ENCODE data around the gene SLC49A3. TPM values are rescaled to one million over a fixed set of nuclear protein-coding genes. Genes with fewer than 3 reads are reported as not detected.
"Not testable (repeated sequence)": the region's sequence is repeated elsewhere in the genome, so short reads cannot be mapped to it uniquely, and the experiment has no call there.

Gene SLC49A3
- total RNA-seq, 2 experiments from 2014 or later = 0.23 TPM; not detected in 1

DNA sequence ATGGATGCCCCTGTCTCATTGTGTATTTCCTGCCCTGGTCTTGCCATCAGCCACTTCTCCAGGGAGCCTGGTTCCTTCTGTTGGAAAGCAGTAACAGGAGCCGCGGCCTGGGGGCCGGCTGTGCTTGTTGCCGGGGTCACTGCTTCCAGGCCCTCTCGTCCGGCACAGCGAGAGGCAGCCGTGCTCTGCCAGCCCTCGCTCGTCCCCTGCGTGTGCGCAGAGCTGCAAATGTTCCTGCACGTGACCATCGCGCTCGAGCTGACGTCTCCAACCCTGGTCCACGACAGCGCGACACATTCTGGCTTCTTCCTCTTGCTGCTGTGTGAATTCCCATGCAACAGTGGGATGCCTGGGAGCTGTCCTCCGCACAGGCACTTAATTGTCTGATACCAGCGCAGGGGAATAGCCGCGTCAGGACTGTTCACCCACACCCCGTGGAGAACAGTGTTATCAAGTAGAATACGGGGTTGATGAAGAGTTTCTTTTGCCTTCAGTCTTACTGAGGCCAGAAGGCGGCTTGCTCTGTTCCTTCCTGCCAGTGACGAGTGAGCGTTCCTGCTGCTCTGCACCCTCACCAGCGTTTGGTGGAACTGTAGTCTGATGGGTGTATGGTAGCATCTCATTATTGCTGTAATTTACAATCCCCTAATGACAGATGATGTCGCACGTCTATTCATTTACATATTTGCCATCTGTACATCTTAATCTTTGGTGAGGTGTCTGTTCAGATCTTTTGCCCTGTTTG lies 51.2 kb downstream of the SLC49A3 start:
- ATAC-seq (no peak), DNase-seq (no peak)
- POLR2A ChIA-PET = no interaction called here
- TF ChIP-seq, protein P1, sequence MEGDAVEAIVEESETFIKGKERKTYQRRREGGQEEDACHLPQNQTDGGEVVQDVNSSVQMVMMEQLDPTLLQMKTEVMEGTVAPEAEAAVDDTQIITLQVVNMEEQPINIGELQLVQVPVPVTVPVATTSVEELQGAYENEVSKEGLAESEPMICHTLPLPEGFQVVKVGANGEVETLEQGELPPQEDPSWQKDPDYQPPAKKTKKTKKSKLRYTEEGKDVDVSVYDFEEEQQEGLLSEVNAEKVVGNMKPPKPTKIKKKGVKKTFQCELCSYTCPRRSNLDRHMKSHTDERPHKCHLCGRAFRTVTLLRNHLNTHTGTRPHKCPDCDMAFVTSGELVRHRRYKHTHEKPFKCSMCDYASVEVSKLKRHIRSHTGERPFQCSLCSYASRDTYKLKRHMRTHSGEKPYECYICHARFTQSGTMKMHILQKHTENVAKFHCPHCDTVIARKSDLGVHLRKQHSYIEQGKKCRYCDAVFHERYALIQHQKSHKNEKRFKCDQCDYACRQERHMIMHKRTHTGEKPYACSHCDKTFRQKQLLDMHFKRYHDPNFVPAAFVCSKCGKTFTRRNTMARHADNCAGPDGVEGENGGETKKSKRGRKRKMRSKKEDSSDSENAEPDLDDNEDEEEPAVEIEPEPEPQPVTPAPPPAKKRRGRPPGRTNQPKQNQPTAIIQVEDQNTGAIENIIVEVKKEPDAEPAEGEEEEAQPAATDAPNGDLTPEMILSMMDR (IDR thresholded peaks at IDR 0.05) = no peak
- H3K36me3 Mint-ChIP-seq (ENCODE audit: low read depth) = no peaks in the 10 kb centered on the region
- no peaks in the 10 kb centered on the region for H3K4me1 Mint-ChIP-seq (ENCODE audit: low read depth)
- H3K9me3 Mint-ChIP-seq = peaks cover under 1% of the 10 kb centered on the region
- no peak overlapping the region for H3K27ac Mint-ChIP-seq
- CTCF ChIA-PET = no interaction called here
- H3K27me3 Mint-ChIP-seq = peaks cover 8% of the 10 kb centered on the region
- H3K4me3 Mint-ChIP-seq = no peak overlapping the region
- intact Hi-C loops (cut with micrococcal nuclease) = no loop called here

DNA sequence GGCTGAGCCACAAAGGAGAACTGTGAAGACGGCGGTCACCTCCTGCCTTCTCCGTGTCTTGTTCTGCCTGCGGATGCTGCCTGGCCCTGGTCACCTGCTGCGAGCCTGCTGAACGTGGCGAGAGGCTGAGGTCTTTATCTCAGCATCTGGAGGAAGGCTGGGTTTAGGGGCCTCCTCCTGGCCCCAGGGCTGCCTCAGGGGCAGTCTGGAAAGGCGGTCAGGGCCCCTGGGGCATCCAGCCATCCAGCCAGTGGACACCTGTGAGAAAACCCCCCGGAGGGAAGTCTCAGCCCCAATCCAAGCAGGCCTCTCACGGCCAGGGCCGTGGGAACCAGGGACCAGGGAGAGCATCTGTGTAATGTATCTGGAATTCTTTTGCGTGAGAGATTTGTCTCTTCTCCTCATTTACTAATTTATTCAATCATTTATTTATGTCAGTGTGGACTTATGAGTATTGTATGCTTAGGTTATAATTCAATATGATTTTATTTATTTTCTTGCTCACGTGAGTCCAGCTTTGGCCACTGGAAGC lies 52.3 kb downstream of the SLC49A3 start:
- Mint-ChIP-seq H3K4me1 (ENCODE audit: low read depth) (no peaks in the 10 kb centered on the region), H3K27me3 (peaks cover 8% of the 10 kb centered on the region), H3K27ac (no peak overlapping the region), H3K4me3 (no peak overlapping the region), H3K9me3 (peaks cover 4% of the 10 kb centered on the region), H3K36me3 (ENCODE audit: low read depth) (no peaks in the 10 kb centered on the region)
- TF ChIP-seq, protein P1 (IDR thresholded peaks at IDR 0.05) = no peak
- intact Hi-C loops (cut with micrococcal nuclease) = no loop called here
- ATAC-seq = no peak
- no peak for DNase-seq
- POLR2A ChIA-PET = no interaction called here
- CTCF ChIA-PET = no interaction called here

GRCh38 chr4:635851-636627 lies 52.9 kb downstream of the SLC49A3 start:
- Mint-ChIP-seq H3K4me3 (no peak overlapping the region), H3K36me3 (ENCODE audit: low read depth) (no peaks in the 10 kb centered on the region), H3K9me3 (peaks cover 5% of the 10 kb centered on the region), H3K27ac (no peak overlapping the region), H3K4me1 (ENCODE audit: low read depth) (no peaks in the 10 kb centered on the region), H3K27me3 (peaks cover 8% of the 10 kb centered on the region)
- DNase-seq = no peak
- ATAC-seq = no peak
- TF ChIP-seq, protein P1 (IDR thresholded peaks at IDR 0.05) = no peak
- CTCF ChIA-PET = no interaction called here
- intact Hi-C loops (cut with micrococcal nuclease) = no loop called here
- POLR2A ChIA-PET = no interaction called here

- ATAC-seq; CTCF ChIA-PET; H3K4me3 Mint-ChIP-seq; DNase-seq; POLR2A ChIA-PET; H3K36me3 Mint-ChIP-seq (ENCODE audit: low read depth); H3K4me1 Mint-ChIP-seq (ENCODE audit: low read depth); H3K27me3 Mint-ChIP-seq; intact Hi-C loops (cut with micrococcal nuclease); H3K27ac Mint-ChIP-seq; H3K9me3 Mint-ChIP-seq: not testable (repeated sequence)
Observed at GRCh38 chr4:635066-635835, 53.7 kb downstream of the SLC49A3 start.

- no peaks in the 10 kb centered on the region for H3K36me3 Mint-ChIP-seq (ENCODE audit: low read depth)
- TF ChIP-seq, protein P1 (IDR thresholded peaks at IDR 0.05) = no peak
- H3K9me3 Mint-ChIP-seq = peaks cover 5% of the 10 kb centered on the region
- no peak overlapping the region for H3K4me3 Mint-ChIP-seq
- DNase-seq = no peak
- peaks cover 4% of the 10 kb centered on the region for H3K27me3 Mint-ChIP-seq
- intact Hi-C loops (cut with micrococcal nuclease) = no loop called here
- no peaks in the 10 kb centered on the region for H3K4me1 Mint-ChIP-seq (ENCODE audit: low read depth)
- POLR2A ChIA-PET = no interaction called here
- ATAC-seq = no peak
- CTCF ChIA-PET = no interaction called here
- H3K27ac Mint-ChIP-seq = no peak overlapping the region
Observed at GRCh38 chr4:634599-634985, 54.4 kb downstream of the SLC49A3 start.

All from activated CD8-positive, alpha-beta T cell treated with anti-CD3 and anti-CD28 coated beads for 36 hours (primary cell).